Epidermal melanocyte (primary cell): Measurements from ENCODE around the gene CRISPLD2.

ENCODE experiments used
- DNase-seq: peaks from one replicate; pipeline ENCODE4 v3.0.0; 2011; ENCODE audit warnings: low spot score; ENCODE audit not compliant: insufficient read length

The CRISPLD2 gene

GRCh38 chr16:84909476-84910085, 89.8 kb downstream of the CRISPLD2 start:
- no peak for DNase-seq

DNA sequence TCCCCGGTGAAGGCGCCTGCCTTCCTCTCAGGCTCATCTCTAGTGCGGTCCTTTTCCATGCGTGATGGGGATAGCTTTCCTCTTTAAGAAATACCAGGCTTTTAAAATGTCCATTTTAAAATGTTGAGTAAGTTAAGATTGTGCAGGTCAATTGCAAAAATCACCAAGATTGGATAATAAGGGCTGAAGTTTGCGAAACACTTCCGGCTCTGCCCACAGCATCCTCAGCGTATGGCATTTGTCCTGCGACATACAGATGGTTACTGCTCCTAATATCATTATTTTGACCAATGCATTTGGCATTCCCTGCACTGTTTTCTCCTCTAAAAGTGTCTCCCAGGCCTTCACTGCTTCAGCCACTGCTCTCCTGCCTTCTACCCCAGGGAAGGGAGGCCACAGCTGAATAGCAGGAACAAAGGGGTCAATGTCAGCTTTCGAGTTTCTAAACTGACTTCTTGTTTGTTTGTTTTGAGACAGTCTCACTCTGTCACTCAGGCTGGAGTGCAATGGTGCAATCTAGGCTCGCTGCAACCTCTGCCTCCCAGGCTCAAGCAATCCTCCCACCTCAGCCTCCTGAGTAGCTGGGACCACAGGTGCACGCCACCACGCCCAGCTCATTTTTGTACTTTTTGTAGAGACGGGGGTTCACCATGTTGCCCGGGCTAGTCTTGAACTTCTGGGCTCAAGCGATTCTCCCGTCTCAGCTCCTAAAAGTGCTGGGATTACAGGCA, 91.9 kb downstream of the CRISPLD2 start:
- DNase-seq = no peak

GRCh38 chr16:84913315-84913714, 93.5 kb downstream of the CRISPLD2 start:
- no peak for DNase-seq

DNA sequence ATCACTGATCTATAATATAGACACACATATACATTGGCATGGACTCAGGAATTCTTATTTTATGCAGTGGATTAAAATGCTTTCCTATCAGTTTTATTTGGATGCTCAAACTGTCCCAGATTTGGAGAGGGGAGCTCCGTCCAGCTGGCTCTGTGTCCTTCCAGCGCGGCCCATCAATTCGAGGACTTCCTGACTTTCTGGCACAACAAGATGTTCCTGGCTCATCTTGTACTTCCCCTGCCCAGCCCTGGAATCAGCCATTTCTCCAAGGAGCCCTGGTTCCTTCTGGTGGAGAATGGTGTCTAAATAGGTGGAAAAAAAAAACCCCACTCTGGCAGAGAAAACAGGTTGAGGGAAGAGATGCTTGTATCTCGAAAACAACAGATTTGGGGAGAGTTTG, 94.5 kb downstream of the CRISPLD2 start:
- no peak for DNase-seq

GRCh38 chr16:84916178-84916577, 96.4 kb downstream of the CRISPLD2 start:
- no peak for DNase-seq

GRCh38 chr16:84916850-84917249, 97.1 kb downstream of the CRISPLD2 start:
- DNase-seq = no peak

DNA sequence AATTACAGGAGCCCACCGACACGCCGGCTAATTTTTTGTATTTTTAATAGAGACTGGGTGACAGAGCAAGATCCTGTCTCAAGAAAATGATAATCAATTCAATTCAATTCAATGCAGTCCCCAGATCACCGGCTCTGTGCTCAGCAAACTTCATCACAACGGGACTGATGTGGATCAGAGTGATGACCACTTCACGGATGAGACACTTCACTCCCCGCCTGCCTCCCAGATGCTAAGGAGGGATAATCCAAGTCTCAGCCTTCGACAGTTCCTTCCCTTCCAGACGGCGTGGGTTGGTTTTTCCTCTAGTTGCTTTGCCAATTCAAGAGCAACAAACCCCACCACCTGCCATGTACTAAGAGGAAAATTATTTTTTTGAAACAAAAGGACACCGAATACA, 97.7 kb downstream of the CRISPLD2 start:
- no peak for DNase-seq

DNA sequence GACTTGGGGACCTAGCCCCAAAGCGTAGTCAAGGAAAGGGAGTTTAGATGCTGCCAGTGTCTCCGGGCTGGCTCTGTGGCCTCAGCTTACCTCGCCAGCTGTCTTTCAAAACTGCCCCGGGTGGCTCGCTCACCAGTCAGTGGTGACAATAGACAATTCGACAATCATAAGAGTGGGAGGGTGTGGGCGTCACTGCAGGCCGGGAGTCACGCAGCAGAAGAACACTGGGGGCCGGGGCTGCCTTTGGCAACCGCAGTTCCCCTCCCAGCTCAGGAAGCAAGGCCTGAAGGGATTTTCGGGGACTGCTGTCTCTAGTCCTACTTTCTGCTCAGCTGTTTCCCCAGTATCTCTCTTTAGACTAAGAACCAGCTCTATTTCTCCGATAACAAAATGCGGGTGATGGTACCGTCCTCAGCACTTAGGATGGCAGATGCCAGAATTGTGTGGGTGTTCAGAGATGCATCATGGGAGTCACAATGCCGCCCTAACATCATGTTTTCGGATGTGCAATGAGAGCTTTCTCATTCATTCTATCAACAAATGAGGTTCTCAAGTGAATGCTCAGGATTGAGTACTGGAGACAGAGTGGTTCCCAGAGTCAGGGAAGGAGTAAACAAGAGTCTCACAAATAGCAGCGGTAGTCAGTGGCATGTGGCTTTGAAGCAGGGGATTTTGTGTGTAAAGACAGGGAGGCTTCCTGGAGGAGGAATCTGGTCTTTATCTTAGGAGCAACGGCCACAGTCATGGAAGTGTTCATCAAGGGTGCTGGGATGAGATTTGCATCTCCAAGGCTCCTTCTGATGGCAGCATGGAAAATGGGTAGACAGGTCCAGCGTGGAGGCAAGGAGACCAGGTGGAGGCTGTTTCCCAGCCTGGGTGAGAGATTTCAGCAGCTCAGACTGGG, 98.5 kb downstream of the CRISPLD2 start:
- DNase-seq = no peak

GRCh38 chr16:84919269-84919668, 99.5 kb downstream of the CRISPLD2 start:
- DNase-seq = no peak

DNA sequence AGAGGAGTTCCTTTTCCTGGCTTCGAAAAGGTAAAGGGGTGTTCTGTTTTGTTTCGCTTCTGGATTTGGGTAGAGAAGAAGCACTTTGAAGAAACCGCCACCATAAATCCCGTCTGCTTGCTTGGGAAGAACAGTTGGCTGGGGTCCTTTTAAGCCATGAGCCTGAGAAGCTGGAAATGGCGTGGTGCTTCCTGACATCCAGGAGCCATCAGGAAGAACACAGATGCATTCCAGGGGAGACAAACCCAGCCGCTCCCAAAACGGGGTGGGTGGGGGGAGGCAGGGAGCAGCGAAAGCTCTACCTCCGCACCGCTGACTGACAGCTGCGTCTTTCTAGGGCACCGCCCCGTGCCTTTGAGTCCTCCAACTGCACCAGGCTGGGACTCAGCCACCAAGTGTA, 99.9 kb downstream of the CRISPLD2 start:
- DNase-seq = no peak

GRCh38 chr16:84920333-84920732, 100.5 kb downstream of the CRISPLD2 start:
- no peak for DNase-seq

DNA sequence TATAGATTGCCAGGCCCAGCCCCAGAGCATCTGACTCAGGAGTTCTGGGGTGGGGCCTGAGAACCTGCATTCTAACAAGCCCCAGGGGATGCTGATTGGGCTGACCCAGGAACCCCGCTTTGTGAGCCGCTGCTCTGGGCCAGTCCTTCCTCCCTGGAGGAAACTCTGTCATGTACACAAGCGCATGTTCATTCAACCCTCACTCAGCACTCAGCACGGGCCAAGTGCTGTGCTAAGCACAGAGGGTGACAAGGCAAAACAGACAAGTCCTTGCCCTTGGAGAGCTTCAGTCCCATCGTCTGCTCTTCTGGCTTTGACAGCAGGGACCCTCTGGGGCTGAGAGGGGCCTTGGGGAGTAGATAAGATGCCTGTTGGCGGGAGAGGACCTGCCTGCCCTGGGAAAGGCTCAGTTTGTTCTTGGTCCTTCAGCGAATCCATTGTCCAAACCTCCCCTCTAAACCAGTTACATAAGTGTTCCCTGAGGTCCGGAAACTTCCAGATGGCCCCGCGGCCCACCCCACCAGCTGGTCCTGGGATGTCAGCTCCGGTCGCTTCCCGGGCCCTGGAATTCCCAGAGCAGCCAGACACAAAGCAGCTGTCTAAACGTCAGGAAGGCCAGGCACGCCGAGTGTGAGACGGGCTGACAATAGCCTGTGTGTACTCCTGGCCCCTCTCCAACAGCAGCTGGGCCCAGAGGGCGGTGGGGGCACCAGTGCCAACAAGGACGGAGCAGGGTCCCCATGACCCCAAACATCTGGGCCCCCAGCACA, 102.8 kb downstream of the CRISPLD2 start:
- DNase-seq = no peak

GRCh38 chr16:84924331-84925091, 104.7 kb downstream of the CRISPLD2 start:
- DNase-seq = no peak

GRCh38 chr16:84925092-84925772, 105.4 kb downstream of the CRISPLD2 start:
- DNase-seq = no peak

- no peak for DNase-seq
Observed at GRCh38 chr16:84925773-84926372, 106.1 kb downstream of the CRISPLD2 start.

GRCh38 chr16:84926462-84926861, 106.7 kb downstream of the CRISPLD2 start:
- no peak for DNase-seq

DNA sequence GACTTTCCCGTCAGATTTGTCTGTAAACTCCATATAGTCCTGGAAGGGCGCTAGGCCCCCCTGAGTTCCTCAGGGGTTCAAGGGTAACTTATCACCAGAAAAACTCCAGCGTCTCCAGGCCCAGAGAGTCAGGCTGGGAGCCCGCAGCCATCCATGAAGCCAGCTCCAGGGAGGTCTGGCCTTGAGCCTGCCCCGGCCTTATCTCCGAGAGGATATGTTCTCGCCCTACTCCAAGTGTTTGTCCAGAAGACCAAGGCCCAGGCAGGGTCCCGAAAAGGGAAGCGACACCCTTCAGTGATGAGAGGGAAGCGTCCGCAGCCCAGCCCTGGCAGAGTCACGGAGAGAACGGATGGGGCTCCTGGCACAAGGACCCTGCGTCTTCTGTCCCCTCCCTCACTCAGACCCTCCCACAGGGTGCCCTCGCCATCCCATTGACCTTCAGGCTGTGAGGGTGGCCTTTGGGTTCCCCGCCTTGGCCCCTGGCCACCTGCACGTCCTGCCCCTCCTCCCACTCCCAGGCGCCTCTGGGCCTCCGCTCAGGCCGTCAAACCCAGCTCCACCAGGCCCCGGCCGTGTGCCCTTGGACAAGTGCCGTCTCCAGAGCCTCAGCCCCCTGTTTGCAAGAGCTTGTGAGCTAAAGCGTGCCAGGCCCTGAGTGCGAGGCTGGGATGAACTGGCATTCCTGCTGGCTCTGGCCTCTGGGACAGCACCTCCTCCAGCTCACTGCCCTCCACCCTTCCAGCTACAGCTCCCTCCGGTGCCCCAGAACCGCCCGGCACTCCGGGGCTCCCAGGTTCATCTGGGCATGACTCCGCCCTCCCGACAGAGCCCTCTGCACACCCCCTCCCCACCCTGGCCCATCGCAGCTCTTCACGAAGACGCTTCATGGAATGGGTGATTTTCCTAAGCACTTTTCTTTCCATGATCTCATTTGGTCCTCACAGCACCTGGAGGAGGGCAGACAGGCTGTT, 108.1 kb downstream of the CRISPLD2 start:
- DNase-seq = no peak

- no peak for DNase-seq
Observed at GRCh38 chr16:84928679-84929420, 109.1 kb downstream of the CRISPLD2 start.
